Activated naive CD4-positive, alpha-beta T cell treated with anti-CD3 and anti-CD28 coated beads, Interleukin-2, amount 50 U/mL, for 72 hours (primary cell): ENCODE data around the gene ANXA3. TPM values are rescaled to one million over a fixed set of nuclear protein-coding genes. Genes with fewer than 3 reads are reported as not detected.
"Not testable (repeated sequence)": the region's sequence is repeated elsewhere in the genome, so short reads cannot be mapped to it uniquely, and the experiment has no call there.

ENCODE experiments used
- ATAC-seq, 2 donors: fragments of 150-1000 bp; cut with Tn5 transposase; 2 replicates each; pipeline ENCODE4 v1.10.0; 2021; ENCODE audit warnings: mild to moderate bottlenecking in 2 of 2, moderate library complexity in 2 of 2
- DNase-seq, 2 donors: peaks; one replicate each; pipeline ENCODE4 v3.0.0; 2021 to 2022; ENCODE audit warnings: low spot score in 2 of 2
- H3K27ac Mint-ChIP-seq, 2 donors: one replicate each; pipeline ENCODE4 v1.8.0; 2022; ENCODE audit warnings: mild to moderate bottlenecking in 2 of 2, mixed read lengths in 2 of 2
- H3K36me3 Mint-ChIP-seq, 2 donors: one replicate each; pipeline ENCODE4 v1.8.0; 2022; ENCODE audit warnings: mixed read lengths in 2 of 2
- H3K9me3 Mint-ChIP-seq, 2 donors: one replicate each; pipeline ENCODE4 v1.8.0; 2022; ENCODE audit warnings: mixed read lengths in 2 of 2
- total RNA-seq, 2 donors: library from RNA; stranded (reverse); gene quantifications; one replicate each; pipeline ENCODE4 v1.2.3, GENCODE V29; 2022

ANXA3 gene, protein sequence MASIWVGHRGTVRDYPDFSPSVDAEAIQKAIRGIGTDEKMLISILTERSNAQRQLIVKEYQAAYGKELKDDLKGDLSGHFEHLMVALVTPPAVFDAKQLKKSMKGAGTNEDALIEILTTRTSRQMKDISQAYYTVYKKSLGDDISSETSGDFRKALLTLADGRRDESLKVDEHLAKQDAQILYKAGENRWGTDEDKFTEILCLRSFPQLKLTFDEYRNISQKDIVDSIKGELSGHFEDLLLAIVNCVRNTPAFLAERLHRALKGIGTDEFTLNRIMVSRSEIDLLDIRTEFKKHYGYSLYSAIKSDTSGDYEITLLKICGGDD
- 1 to 10 TPM in 1 of 2 donors, not detected in 1; 6.9 TPM for total RNA-seq

DNA sequence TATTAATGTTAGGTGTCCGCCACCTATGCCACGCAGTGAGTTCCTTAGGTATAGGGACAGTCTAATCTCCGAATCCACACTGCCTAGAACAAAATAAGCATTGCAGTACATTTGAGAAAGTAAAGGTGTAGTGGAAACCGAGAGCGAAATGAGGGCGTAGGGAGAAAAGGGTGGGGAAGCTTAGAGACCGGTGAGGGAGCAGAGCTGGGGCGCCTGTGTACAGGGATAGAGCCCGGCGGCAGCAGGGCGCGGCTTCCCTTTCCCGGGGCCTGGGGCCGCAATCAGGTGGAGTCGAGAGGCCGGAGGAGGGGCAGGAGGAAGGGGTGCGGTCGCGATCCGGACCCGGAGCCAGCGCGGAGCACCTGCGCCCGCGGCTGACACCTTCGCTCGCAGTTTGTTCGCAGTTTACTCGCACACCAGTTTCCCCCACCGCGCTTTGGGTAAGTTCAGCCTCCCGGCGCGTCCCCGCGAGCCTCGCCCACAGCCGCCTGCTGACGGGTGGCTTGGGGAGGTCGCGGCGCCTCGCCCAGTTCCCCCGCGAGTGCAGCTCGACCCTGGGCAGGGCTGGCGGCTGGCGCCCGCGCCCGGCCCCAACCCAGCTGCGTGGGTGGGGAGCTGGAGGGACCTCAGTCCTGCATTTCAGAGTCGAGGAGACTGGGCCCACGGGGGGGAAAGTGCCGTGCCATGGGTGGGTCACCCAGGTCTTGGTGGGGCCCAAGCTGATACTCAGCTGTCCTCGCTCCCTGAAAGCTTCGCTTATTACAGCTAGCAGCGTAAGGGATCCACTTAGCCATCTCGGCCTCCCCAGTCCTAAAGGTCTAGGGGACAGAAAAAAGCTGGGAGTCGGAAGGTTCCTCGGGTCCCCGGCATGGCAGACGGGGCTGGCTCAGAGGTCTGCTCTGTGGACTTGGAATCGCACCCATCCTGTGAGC, at the start of gene ANXA3:
Gene ANXA3, plus strand, starts transcription at position 351 of the 932 bp plus-strand sequence. CDS start 2,704 bp downstream, outside the sequence.
- DNase-seq (peak in 1 of 2 donors; percentile 32), ATAC-seq (peak; percentile 43 to 75)
- no peaks in the 10 kb centered on the region for H3K9me3 Mint-ChIP-seq
- H3K36me3 Mint-ChIP-seq = peaks cover 7 to 9% of the 10 kb centered on the region in 2 donors
- H3K27ac Mint-ChIP-seq = peak within 1 kb of the TSS in 1 of 2 donors; percentile 41

DNA sequence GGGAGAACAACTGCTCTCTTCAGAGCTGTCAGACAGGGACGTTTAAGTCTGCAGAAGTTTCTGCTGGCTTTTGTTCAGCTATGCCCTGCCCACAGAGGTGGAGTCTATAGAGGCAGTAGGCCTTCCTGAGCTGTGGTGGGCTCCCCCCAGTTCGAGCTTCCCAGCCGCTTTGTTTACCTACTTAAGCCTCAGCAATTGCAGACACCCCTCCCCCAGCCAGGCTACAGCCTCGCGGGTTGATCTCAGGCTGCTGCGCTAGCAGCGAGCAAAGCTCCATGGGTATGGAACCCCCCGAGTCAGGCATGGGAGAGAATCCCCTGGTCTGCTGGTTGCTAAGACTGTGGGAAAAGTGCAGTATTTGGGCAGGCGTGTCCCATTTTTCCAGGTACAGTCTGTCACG, 45.3 kb upstream of the ANXA3 start:
- DNase-seq, ATAC-seq, H3K27ac Mint-ChIP-seq, H3K36me3 Mint-ChIP-seq, H3K9me3 Mint-ChIP-seq: not testable (repeated sequence)

- H3K36me3 Mint-ChIP-seq = no peaks in the 10 kb centered on the region
- H3K9me3 Mint-ChIP-seq = no peaks in the 10 kb centered on the region
- no peak overlapping the region for H3K27ac Mint-ChIP-seq
- no peak for ATAC-seq
- no peak for DNase-seq
These were observed 42.5 kb upstream of the ANXA3 start for GRCh38 chr4:78509043-78509442.

- DNase-seq = no peak
- no peaks in the 10 kb centered on the region for H3K36me3 Mint-ChIP-seq
These were observed 41.5 kb upstream of the ANXA3 start for GRCh38 chr4:78510108-78510507.

DNA sequence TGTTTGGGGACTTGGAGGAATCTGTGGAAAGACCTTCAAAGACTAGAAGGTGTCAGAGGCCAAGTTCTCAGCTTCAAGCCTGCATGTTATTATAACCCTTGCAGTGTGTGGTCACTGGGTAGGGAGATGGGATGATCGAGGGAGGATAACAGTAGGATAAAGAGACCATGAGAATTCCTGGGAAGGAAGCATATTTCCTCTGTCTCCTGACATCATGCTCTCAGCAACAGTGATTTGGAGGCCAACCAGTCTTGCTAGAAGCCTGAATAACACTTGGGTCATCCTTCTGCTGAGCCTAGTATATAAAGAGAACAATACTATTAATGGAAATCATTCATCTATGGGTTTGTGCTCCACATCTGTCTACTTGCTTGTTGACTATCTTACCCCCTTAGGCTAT, 40.9 kb upstream of the ANXA3 start:
- H3K36me3 Mint-ChIP-seq = no peaks in the 10 kb centered on the region
- DNase-seq (no peak), ATAC-seq (no peak)
- no peaks in the 10 kb centered on the region for H3K9me3 Mint-ChIP-seq
- H3K27ac Mint-ChIP-seq = no peak overlapping the region

More at GRCh38 chr4:78510108-78510507, 41.5 kb upstream of the ANXA3 start:
- ATAC-seq = no peak
- Mint-ChIP-seq H3K27ac (no peak overlapping the region), H3K9me3 (no peaks in the 10 kb centered on the region)

DNA sequence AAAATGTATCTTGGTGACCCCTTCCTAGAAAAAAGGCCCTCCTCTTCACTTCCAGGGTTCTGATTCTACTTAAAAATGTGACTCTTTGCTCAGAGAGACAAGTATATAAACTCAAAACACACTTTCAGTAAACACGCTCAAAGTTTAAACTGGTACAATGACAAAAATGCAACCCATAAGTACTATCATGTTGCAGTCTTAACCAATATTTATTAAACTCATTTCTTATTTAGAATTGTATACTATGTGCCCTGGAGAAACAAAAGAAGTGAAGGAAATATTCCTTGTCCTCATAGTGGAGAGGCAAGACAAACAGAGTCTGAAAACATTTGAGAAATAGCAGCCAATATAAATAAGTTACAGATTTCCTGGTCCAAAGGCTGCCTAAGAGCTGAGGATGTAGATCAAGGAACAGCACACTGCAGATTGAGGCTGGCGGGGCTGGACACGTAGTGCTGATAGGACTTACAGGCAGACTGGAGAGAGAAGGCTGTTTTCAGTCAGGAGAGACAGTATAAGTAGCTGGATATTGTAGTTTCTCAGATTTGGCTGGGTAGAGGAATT, 39.1 kb upstream of the ANXA3 start:
- Mint-ChIP-seq H3K9me3 (no peaks in the 10 kb centered on the region), H3K27ac (no peak overlapping the region), H3K36me3 (no peaks in the 10 kb centered on the region)
- DNase-seq (no peak), ATAC-seq (no peak)

DNA sequence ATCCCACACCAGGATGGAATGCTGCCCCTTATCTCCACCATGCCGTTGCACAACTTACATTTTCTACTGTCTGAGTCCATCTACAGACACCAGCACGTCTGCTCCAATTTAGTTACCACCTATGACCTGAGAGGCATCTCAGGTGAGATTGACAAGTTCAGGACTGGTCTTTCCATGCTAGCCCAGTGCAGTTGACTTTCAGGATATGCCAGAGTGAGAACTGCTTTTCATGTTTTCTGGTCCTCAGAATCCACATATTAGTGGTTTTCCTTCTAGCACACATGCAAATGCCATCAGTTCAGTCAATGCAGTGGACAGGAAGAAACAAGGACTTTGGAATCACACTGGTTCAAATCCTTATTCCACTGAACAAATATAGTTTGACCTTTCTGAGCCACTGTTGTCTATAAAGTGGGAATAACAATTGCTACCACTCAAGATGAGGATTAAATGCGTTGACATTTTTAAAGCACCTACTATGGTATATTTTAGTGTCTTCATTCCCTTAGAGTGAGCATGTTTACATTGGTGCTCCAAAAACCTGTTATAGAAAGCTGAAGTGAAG, 38.1 kb upstream of the ANXA3 start:
- ATAC-seq (no peak), DNase-seq (no peak)
- Mint-ChIP-seq H3K9me3 (no peaks in the 10 kb centered on the region), H3K27ac (no peak overlapping the region), H3K36me3 (no peaks in the 10 kb centered on the region)

GRCh38 chr4:78517050-78517652, 34.4 kb upstream of the ANXA3 start:
- ATAC-seq (no peak), DNase-seq (no peak)
- Mint-ChIP-seq H3K9me3 (no peaks in the 10 kb centered on the region), H3K36me3 (no peaks in the 10 kb centered on the region), H3K27ac (no peak overlapping the region)

- no peak overlapping the region for H3K27ac Mint-ChIP-seq
- no peaks in the 10 kb centered on the region for H3K36me3 Mint-ChIP-seq
- H3K9me3 Mint-ChIP-seq = no peaks in the 10 kb centered on the region
- no peak for ATAC-seq
- no peak for DNase-seq
These were observed 33.0 kb upstream of the ANXA3 start for GRCh38 chr4:78518561-78518960.

DNA sequence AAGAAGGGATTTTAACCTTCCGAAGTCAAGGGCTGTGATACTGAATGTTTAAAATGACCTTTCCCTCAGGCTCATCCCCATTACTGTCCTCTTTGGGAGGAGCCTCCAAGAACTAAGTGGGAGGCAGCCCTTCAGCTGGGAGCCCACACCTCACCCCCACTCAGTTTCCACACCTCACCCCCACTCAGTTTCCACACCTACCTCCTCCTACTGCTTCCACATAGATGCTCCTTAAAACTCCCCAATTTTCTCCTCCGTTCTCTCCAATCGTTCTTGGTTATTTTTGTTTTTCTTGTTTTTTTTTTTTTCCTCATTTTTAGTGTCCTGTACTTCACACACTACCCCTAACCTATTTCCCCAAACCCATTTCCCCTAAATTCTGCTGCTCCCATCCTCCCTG, 31.6 kb upstream of the ANXA3 start:
- H3K27ac Mint-ChIP-seq = no peak overlapping the region
- H3K36me3 Mint-ChIP-seq = no peaks in the 10 kb centered on the region
- no peak for DNase-seq
- H3K9me3 Mint-ChIP-seq = no peaks in the 10 kb centered on the region
- no peak for ATAC-seq

DNA sequence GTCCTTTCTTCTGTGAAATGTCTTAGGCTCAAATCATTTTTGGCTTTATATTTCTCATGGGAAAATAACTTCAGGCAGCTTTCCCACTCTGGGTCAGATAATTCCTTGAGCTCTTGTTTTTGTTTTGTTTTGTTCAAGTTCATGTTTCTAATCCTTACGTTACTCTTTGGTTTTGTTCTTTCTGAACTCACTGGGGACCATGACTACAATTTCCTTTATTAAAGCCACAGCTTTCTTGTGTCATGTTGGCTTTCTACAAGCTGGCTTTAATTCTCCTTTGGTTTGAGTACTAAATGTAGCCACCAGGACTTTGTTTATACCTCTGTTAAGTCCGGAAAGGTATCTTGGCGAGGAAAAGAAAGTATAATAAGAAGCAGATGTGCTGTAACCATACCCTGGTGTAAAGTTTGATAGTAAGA, 30.8 kb upstream of the ANXA3 start:
- no peak for DNase-seq
- no peaks in the 10 kb centered on the region for H3K9me3 Mint-ChIP-seq
- no peaks in the 10 kb centered on the region for H3K36me3 Mint-ChIP-seq
- no peak for ATAC-seq
- no peak overlapping the region for H3K27ac Mint-ChIP-seq

- ATAC-seq (no peak), DNase-seq (no peak)
- Mint-ChIP-seq H3K9me3 (no peaks in the 10 kb centered on the region), H3K27ac (no peak overlapping the region), H3K36me3 (no peaks in the 10 kb centered on the region)
These were observed 27.6 kb upstream of the ANXA3 start for GRCh38 chr4:78524009-78524408.

- H3K36me3 Mint-ChIP-seq = no peaks in the 10 kb centered on the region
- no peak for DNase-seq
- H3K27ac Mint-ChIP-seq = no peak overlapping the region
- no peaks in the 10 kb centered on the region for H3K9me3 Mint-ChIP-seq
- no peak for ATAC-seq
These were observed 26.0 kb upstream of the ANXA3 start for GRCh38 chr4:78525559-78525958.

- no peaks in the 10 kb centered on the region for H3K9me3 Mint-ChIP-seq
- H3K27ac Mint-ChIP-seq = no peak overlapping the region
- ATAC-seq (no peak), DNase-seq (no peak)
- no peaks in the 10 kb centered on the region for H3K36me3 Mint-ChIP-seq
These were observed 24.5 kb upstream of the ANXA3 start for GRCh38 chr4:78527103-78527502.

- H3K27ac Mint-ChIP-seq = no peak overlapping the region
- no peaks in the 10 kb centered on the region for H3K9me3 Mint-ChIP-seq
- DNase-seq = no peak
- no peaks in the 10 kb centered on the region for H3K36me3 Mint-ChIP-seq
- no peak for ATAC-seq
These were observed 24.0 kb upstream of the ANXA3 start for GRCh38 chr4:78527555-78527954.

- no peaks in the 10 kb centered on the region for H3K9me3 Mint-ChIP-seq
- no peak for ATAC-seq
- H3K27ac Mint-ChIP-seq = no peak overlapping the region
- H3K36me3 Mint-ChIP-seq = no peaks in the 10 kb centered on the region
- no peak for DNase-seq
These were observed 23.2 kb upstream of the ANXA3 start for GRCh38 chr4:78528327-78528726.
